HEK293 (cell line): ENCODE data around the gene CBLIF.

Experiments used
- CTCF ChIP-seq: fragments of 450-650 bp; formaldehyde crosslinking; IDR thresholded peaks from 2 replicates; pipeline ENCODE4 v1.5.1; 2016; ENCODE audit warnings: missing biosample characterization, missing genetic modification characterization
- FEZF1 ChIP-seq: fragments of 450-650 bp; formaldehyde crosslinking; IDR thresholded peaks from 2 replicates; pipeline ENCODE4 v1.5.1; 2016; ENCODE audit warnings: missing biosample characterization, missing genetic modification characterization
- SCRT2 ChIP-seq: fragments of 450-650 bp; formaldehyde crosslinking; IDR thresholded peaks from 2 replicates; pipeline ENCODE4 v1.5.1; 2016; ENCODE audit warnings: missing biosample characterization, missing genetic modification characterization
- YY1 ChIP-seq: fragments of 450-650 bp; formaldehyde crosslinking; IDR thresholded peaks from 2 replicates; pipeline ENCODE4 v1.5.1; 2018; ENCODE audit warnings: missing biosample characterization, missing genetic modification characterization
- ZBTB8A ChIP-seq: fragments of 450-650 bp; formaldehyde crosslinking; IDR thresholded peaks from 2 replicates; pipeline ENCODE4 v1.5.1; 2016; ENCODE audit warnings: missing biosample characterization, missing genetic modification characterization
- ZNF211 ChIP-seq: fragments of 450-650 bp; formaldehyde crosslinking; IDR thresholded peaks from 2 replicates; pipeline ENCODE4 v1.5.1; 2016; ENCODE audit warnings: low read depth, missing biosample characterization, missing genetic modification characterization
- ZNF274 ChIP-seq, 2 experiments: fragments of 200-500 bp in 1 of 2; fragments of 450-650 bp in 1 of 2; sonication (Bioruptor generic) in 1 of 2; formaldehyde crosslinking in 1 of 2; IDR thresholded peaks; 2 replicates each; pipeline versions ENCODE4 v1.5.1 to v1.6.1; 2014 to 2016; ENCODE audit warnings: borderline replicate concordance in 1 of 2, inconsistent platforms in 1 of 2, low read length in 1 of 2, missing biosample characterization in 1 of 2, missing genetic modification characterization in 1 of 2
- ZNF354C ChIP-seq: fragments of 450-650 bp; formaldehyde crosslinking; IDR thresholded peaks from 2 replicates; pipeline ENCODE4 v1.5.1; 2016; ENCODE audit warnings: missing biosample characterization, missing genetic modification characterization, low read depth, borderline replicate concordance
- ZNF544 ChIP-seq: fragments of 450-650 bp; formaldehyde crosslinking; IDR thresholded peaks from 2 replicates; pipeline ENCODE4 v1.5.0; 2017; ENCODE audit warnings: missing biosample characterization, missing genetic modification characterization
- ZNF707 ChIP-seq: fragments of 450-650 bp; formaldehyde crosslinking; IDR thresholded peaks from 2 replicates; pipeline ENCODE4 v1.5.1; 2016; ENCODE audit warnings: missing biosample characterization, missing genetic modification characterization
- TF ChIP-seq, protein P1 (sequence below): fragments of 450-650 bp; formaldehyde crosslinking; IDR thresholded peaks from 2 replicates; pipeline ENCODE4 v1.5.1; 2017; ENCODE audit warnings: missing biosample characterization, missing genetic modification characterization
- TF ChIP-seq, protein P2 (sequence below): fragments of 450-650 bp; formaldehyde crosslinking; IDR thresholded peaks from 2 replicates; pipeline ENCODE4 v1.5.1; 2016; ENCODE audit warnings: missing biosample characterization, missing genetic modification characterization
- TF ChIP-seq, protein P3 (sequence below): fragments of 450-650 bp; formaldehyde crosslinking; IDR thresholded peaks from 2 replicates; pipeline ENCODE4 v1.5.1; 2016; ENCODE audit warnings: missing biosample characterization, missing genetic modification characterization

DNA sequence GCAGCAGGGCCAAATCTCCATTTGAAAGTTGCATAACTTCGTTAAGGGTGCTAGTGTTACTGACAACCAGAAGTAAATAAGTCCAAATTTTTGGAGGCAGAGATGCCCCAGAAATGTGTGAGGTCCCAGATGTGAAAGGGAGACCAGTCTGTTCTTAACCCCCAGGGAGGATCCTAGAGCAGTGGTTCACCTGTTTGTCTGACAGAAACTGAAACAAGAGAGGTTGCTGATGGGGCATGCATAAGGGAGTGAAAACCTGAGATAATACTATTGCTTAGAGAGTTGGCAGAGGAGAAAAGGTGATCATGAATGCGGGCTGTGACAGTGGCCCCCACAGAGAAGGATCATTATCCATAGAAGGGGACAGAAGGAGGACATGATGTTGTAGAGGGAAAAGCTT lies 3.8 kb downstream of the CBLIF start:
- TF ChIP-seq CTCF (tag by site-specific recombination) (no peak), ZNF354C (tag by site-specific recombination) (no peak), YY1 (tag by site-specific recombination) (no peak), ZNF274 (IDR thresholded peaks at IDR 0.05; ENCODE audit: low read length) (no peak), ZNF274 (tag by site-specific recombination; IDR thresholded peaks at IDR 0.05; ENCODE audit: borderline replicate concordance) (no peak), SCRT2 (tag by site-specific recombination) (no peak), ZNF707 (no peak), ZNF544 (tag by site-specific recombination) (no peak), ZNF211 (no peak), FEZF1 (tag by site-specific recombination) (no peak), ZBTB8A (no peak)
- TF ChIP-seq, protein P1, sequence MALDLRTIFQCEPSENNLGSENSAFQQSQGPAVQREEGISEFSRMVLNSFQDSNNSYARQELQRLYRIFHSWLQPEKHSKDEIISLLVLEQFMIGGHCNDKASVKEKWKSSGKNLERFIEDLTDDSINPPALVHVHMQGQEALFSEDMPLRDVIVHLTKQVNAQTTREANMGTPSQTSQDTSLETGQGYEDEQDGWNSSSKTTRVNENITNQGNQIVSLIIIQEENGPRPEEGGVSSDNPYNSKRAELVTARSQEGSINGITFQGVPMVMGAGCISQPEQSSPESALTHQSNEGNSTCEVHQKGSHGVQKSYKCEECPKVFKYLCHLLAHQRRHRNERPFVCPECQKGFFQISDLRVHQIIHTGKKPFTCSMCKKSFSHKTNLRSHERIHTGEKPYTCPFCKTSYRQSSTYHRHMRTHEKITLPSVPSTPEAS (tag by site-specific recombination), result no peak
- TF ChIP-seq, protein P2, sequence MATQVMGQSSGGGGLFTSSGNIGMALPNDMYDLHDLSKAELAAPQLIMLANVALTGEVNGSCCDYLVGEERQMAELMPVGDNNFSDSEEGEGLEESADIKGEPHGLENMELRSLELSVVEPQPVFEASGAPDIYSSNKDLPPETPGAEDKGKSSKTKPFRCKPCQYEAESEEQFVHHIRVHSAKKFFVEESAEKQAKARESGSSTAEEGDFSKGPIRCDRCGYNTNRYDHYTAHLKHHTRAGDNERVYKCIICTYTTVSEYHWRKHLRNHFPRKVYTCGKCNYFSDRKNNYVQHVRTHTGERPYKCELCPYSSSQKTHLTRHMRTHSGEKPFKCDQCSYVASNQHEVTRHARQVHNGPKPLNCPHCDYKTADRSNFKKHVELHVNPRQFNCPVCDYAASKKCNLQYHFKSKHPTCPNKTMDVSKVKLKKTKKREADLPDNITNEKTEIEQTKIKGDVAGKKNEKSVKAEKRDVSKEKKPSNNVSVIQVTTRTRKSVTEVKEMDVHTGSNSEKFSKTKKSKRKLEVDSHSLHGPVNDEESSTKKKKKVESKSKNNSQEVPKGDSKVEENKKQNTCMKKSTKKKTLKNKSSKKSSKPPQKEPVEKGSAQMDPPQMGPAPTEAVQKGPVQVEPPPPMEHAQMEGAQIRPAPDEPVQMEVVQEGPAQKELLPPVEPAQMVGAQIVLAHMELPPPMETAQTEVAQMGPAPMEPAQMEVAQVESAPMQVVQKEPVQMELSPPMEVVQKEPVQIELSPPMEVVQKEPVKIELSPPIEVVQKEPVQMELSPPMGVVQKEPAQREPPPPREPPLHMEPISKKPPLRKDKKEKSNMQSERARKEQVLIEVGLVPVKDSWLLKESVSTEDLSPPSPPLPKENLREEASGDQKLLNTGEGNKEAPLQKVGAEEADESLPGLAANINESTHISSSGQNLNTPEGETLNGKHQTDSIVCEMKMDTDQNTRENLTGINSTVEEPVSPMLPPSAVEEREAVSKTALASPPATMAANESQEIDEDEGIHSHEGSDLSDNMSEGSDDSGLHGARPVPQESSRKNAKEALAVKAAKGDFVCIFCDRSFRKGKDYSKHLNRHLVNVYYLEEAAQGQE (tag by site-specific recombination), result no peak
- TF ChIP-seq, protein P3, sequence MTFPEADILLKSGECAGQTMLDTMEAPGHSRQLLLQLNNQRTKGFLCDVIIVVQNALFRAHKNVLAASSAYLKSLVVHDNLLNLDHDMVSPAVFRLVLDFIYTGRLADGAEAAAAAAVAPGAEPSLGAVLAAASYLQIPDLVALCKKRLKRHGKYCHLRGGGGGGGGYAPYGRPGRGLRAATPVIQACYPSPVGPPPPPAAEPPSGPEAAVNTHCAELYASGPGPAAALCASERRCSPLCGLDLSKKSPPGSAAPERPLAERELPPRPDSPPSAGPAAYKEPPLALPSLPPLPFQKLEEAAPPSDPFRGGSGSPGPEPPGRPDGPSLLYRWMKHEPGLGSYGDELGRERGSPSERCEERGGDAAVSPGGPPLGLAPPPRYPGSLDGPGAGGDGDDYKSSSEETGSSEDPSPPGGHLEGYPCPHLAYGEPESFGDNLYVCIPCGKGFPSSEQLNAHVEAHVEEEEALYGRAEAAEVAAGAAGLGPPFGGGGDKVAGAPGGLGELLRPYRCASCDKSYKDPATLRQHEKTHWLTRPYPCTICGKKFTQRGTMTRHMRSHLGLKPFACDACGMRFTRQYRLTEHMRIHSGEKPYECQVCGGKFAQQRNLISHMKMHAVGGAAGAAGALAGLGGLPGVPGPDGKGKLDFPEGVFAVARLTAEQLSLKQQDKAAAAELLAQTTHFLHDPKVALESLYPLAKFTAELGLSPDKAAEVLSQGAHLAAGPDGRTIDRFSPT (tag by site-specific recombination), result no peak
